Femur (tissue), 1 donor: ENCODE data around the gene SH3BP2.
"Not testable (repeated sequence)": the region's sequence is repeated elsewhere in the genome, so short reads cannot be mapped to it uniquely, and the experiment has no call there.

Experiments
- DNase-seq: peaks from one replicate; pipeline ENCODE4 v3.0.0-alpha.2; 2017

SH3BP2 gene

GRCh38 chr4:2763511-2763967 is 29.3 kb upstream of the SH3BP2 start:
- no peak for DNase-seq

DNA sequence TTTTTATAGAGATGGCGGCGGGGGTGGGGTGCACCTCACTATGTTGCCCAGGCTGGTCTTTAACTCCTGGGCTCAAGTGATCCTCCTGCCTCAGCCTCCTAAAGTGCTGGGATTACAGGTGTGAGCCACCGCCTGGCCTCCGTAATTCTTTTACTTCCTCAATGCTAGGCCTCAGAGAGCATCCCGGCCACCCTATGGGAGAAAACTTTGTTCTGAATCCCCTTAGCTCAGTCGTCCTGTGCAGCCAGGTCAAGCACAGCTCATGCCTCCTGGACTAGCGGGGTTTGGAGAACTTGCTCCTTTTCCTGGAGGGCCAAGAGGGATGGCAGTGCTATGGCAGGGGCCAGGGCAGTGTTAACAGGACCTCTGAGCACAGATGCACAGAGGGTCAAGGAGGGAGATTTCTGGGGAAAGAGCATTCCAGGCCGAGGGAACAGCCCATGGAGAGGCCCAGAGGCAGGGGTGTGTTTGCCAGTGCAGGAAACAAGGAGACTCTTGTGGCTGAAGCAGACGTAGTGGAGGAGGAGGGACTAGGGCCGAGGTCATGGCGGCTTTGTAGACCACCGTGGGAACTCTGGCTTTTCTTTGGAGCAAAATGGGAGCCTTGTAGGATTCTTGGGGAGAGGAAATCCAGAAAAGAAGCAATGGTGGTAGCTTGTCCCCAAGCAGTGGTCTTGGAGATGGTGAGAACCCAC is 26.9 kb upstream of the SH3BP2 start:
- DNase-seq, result peak; percentile 6

DNA sequence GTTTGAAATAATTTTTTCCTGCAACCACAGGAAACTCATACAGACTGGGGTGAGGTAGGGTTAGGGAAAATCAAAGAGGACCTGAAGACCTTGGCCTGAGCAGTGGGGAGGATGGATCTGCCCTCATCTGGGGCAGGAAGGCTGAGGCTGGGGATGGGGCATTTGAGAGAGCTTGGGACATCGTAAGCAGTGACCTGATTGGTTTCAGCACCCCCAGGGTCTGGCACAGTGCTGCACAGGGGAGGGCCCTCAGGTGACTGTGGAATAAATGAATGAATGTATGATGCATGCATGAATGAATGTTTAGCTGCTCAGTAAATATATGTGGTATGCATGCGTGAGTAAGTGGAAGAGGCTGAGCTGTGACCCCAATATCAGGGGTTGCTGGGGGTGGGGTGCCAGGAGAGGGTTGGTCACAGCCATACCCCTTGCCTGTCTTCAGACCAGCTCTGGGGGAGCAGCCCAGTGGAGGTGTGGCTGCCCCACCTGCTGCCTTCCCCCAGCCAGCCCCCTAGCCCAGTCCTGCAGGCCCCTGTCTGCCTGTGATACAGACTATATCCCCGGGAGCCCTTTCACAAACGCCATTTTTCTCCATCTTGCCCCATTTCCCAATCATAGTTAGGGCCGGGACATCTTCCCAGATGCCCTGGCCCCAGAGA is 25.7 kb upstream of the SH3BP2 start:
- peak; percentile 10 for DNase-seq

DNA sequence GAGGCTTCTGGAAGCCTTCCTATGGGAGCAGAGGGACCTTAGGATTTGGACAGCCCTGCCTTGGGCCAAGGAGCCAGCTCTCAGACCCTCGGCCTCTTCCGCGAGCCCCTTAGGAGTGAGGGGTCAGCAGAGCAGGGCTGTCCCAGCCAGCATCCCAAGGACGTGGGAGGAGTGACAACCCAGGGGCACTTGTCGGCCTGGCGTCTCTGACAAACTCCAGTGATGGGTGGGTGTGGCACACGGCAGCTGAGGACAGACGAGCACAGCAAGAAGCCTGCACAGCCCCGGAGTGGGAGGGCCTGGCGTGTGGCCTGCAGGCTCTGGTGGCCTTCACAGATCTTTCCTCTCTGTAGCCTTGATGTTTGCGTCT is 25.2 kb upstream of the SH3BP2 start:
- peak; percentile 20 for DNase-seq

DNA sequence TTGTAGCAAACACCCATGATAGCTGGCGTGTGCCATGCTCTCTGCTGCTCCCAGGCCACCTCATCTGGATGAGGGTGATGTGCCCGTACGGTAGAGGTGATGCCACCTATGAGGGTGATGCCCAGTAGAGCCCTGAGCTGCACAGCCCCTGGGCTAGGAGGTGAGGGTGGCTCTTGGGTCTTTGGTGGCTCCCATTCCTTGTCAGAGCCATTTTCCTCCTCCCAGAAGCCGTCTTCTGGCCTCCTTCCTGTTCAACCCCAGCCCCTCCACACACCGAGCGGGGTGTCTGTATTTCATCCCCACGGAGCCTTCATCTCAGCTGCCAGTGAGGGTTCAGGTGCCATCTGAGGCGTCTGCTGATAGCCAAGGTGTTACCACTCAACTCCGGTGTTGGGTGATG is 24.8 kb upstream of the SH3BP2 start:
- DNase-seq, result peak; percentile 9

- DNase-seq, result peak; percentile 18
Observed at GRCh38 chr4:2768921-2769336, 24.0 kb upstream of the SH3BP2 start.

DNA sequence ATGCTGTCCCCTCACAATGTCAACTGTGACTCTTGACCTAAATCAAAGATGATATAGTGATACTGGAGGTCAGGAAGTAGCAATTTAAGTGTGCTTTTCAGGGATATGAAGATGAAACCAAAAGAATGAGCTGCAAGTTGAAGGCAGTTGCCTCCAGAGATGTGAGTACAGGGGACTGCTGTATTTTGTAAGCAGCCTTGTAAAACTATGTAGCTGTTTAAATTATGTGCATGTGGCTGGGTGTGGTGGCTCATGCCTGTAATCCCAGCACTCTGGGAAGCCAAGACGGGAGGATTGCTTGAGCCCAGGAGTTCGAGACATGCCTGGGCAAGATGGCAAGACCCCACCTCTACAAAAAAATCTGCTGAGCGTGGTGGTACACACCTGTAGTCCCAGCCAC is 21.6 kb upstream of the SH3BP2 start:
- DNase-seq, result no peak

GRCh38 chr4:2780643-2781042 is 12.2 kb upstream of the SH3BP2 start:
- not testable (repeated sequence) for DNase-seq

DNA sequence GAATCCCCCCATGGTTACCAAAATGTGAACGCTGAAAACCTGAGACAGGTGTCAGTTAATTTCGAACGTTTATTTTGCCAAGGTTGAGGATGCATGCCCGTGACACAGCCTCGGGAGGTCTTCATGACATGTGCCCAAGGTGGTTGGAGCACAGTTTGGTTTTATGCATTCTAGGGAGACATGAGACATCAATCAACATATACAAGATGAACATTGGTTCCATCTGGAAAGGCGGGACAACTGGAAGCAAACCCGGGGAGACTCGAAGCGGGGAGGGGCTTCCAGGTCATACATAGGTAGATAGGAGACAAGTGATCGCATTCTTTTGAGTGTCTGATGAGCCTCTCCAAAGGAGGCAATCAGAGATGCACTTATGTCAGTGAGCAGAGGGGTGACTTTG is 11.0 kb upstream of the SH3BP2 start:
- no peak for DNase-seq

- DNase-seq, result no peak
Observed at GRCh38 chr4:2783790-2784189, 9.1 kb upstream of the SH3BP2 start.

GRCh38 chr4:2785613-2786012 is 7.3 kb upstream of the SH3BP2 start:
- DNase-seq, result peak; percentile 21

DNA sequence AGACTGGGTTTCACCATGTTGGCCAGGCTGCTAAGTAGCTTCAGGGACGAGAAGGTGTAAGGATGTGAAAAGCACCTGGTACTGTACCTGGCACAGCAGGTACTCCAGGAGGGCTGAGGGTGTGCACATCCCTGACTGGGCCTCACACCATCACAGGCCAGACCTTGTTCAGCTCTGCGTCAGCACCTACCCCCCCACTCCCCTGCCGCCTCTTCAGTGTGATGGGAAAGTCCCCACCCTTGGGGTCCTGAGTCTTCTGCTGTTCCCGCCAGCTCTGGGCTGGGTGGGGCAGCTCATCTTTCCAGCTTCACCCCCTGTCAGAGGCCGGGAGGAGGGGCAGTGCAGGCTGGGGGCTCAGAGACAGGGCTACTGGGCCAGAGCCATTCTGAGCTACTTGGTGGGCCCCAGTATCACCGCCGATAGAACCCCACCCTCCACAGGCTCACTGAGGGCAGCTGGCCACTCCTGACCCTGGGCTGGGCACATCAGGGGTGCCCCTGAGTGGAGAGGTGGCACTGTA is 6.7 kb upstream of the SH3BP2 start:
- peak; percentile 31 for DNase-seq

DNA sequence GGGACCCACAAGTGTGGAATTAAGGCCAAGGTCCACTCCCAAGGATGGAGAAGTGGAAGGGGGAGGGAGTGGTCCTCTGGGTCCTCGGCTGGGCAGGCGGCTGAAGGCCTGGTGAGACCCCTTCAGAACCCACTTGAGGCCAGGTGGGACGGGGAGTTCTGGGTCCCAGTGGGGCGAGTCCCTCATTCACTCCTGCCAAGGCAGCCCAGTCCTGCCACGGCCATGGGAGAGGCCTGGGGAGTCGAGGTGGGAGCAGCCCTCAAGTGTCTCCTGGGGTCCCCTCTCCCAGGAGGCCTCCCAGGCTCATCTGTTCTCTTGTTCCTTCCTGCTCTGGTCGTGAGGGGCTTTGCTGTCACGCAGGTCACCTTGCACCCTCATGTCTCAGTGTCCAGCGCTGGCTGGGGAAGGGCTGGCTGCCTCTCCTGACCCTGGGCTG is 6.1 kb upstream of the SH3BP2 start:
- DNase-seq, result no peak

DNA sequence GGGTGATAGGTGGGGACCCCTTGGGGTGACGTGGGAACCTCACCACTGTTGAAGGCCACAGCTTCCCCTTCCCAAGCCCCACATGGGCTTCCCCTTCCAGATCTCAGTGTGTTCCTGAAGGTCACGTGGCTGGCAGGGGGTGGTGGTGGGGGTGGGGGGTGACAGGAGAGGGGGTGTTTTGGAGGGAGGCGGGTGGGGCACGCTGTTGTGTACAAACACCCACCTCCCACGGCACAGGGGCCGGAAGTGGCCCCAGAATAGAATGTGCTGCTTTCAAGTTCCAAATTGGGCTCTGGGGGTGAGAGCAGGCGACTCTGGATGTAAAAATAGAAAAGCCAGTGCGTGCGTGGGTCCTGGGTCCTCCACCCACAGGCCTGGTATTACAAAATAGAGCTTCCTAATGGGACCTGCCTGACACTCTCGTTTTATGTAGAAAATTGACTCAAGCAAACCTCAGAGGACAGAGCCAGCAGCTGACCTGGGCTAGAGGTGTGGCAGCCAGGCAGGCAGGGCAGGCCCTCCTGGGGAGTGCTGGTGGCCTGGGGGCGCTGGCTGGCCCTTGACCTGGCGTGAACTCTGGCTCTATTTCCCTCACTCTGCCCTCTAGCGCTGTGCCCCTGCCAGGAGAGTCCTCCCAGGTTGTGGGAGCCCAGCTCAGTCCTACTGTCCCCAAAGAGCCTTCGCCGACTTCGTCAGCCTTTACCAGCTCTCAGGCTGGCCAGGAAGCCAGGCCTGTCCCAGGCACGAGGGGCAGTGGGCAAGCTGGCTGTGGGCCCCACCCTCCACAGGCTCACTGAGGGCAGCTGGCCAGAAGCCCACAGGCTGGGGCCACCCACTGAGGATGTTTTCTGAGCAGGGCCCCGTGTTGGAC is 5.4 kb upstream of the SH3BP2 start:
- DNase-seq, result peak; percentile 51

- DNase-seq, result no peak
Observed at GRCh38 chr4:2788101-2788500, 4.8 kb upstream of the SH3BP2 start.

- DNase-seq, result peak; percentile 75
Observed at GRCh38 chr4:2788532-2789103, 4.3 kb upstream of the SH3BP2 start.

- DNase-seq, result no peak
Observed at GRCh38 chr4:2789351-2789750, 3.5 kb upstream of the SH3BP2 start.

DNA sequence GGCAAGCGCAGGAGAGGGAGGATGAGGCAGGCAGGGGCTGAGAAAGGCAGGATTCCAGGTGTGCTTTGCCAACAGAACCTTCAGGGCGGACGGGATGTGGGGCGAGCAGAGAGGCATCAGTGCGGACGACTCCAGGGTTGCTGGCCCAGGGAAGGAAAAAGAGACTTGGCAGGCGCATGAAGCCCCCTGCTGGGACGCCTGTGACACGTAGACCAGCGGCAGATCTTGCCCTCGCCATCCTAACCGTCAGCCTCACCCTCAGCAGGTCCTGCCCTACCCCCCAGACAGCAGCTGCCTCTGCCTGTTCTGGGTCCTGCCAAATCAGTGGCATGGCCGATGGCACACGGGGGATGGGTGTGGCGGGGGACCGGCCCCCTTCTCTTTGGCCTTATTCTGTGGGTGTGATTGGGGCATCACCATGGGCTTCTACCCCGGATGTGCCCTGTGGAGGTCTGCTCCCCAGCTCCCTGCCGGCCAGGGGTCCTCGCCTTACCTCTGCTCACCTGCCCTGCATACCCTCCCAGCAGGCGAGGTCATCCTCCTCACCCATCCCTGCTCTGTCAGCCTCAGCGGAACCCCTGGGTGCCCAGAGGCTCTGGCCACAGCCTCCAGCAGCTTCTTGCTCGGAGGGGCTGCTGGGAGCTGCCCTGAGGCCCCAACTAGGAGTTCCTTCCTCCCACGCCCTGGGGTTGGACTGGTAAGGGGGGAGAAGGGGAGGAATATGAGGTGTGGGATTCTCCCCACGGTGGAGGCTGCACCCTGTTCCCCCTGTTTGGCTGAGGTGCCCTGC is 2.9 kb upstream of the SH3BP2 start:
- DNase-seq, result no peak

- peak; percentile 45 for DNase-seq
Observed at GRCh38 chr4:2790583-2791517, 2.0 kb upstream of the SH3BP2 start.

- peak; percentile 33 for DNase-seq
Observed at GRCh38 chr4:2791518-2792395, 1.1 kb upstream of the SH3BP2 start.
